Right renal cortex interstitium (tissue), 3 donors: Measurements from ENCODE around the gene TSKU. TPM values are rescaled to one million over a fixed set of nuclear protein-coding genes. Genes with fewer than 3 reads are reported as not detected.
"Not testable (repeated sequence)": the region's sequence is repeated elsewhere in the genome, so short reads cannot be mapped to it uniquely, and the experiment has no call there.

Experiments used
- DNase-seq, 3 donors: peaks; one replicate each; pipeline ENCODE4 v3.0.0-alpha.2; 2013; ENCODE audit warnings: low read depth in 3 of 3, low spot score in 2 of 3
- polyA plus RNA-seq, 3 donors: library from polyadenylated mRNA; unstranded; fragments of 120-200 nt; gene quantifications; one replicate each; pipeline ENCODE4 v1.2.1, GENCODE V29; 2013; ENCODE audit not compliant: insufficient read length in 3 of 3

Gene TSKU
- polyA plus RNA-seq, 3 donors = 21.8 to 23.1 (median 21.9) TPM

GRCh38 chr11:76821396-76821795 lies 38.2 kb downstream of the TSKU start:
- DNase-seq = not testable (repeated sequence)

DNA sequence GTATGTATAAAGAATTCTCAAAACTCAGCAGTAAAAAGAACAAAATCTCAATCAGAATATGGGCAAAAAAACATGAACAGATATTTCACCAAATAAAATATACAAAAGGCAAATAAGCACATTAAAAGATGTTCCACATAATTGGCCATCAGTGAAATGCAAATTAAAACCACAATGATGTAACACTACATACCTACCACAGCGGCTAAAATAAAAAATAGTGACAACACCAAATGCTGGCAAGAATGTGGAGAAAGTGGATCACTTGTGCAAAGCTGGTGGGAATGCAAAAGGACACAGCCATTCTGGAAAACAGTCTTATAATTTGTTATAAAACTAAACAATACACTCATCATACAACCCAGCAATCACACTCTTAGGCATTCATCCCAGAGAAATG lies 39.2 kb downstream of the TSKU start:
- no peak for DNase-seq

GRCh38 chr11:76823481-76824028 lies 40.4 kb downstream of the TSKU start:
- no peak for DNase-seq

DNA sequence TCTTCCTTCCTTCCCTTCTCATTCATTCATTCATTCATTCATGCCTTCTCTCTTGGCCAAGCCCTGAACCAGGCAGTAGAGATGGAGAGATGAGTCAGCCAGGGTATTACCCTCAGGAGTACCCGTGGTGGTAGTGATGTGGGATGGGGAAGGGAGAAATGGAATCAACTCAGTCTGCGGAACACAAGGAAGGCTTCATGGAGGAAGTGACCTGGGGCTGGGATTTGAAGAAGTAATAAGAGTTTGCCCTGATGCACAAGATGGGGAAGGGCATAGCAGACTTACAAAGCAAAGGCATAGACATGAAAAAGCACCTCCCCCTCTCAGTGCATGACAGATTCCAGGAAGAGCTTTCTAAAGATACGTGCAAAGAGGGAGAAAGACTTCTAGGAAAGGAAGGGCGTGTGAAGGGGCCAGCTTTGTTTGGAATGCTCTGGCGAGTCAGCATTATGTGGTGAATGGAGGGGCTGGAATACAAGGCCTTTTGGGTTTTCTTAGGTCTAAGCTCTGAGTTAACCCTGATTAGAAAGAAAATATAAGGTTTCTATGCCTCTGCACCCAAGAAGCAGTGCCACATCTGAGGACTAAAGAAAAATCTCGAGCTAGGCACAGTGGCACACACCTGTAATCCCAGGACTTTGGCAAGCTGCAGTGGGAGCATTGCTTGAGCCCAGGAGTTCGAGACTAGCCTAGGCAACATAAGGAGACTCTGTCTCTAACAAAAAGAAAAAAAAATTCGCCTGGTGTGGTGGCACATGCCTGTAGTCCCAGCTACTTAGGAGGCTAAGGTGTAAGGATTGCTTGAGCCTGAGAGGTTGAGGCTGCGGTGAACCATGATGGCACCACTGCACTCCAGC lies 41.2 kb downstream of the TSKU start:
- no peak for DNase-seq

GRCh38 chr11:76824980-76825725 lies 42.0 kb downstream of the TSKU start:
- no peak for DNase-seq

- no peak for DNase-seq
Observed at GRCh38 chr11:76825726-76826396, 42.7 kb downstream of the TSKU start.

DNA sequence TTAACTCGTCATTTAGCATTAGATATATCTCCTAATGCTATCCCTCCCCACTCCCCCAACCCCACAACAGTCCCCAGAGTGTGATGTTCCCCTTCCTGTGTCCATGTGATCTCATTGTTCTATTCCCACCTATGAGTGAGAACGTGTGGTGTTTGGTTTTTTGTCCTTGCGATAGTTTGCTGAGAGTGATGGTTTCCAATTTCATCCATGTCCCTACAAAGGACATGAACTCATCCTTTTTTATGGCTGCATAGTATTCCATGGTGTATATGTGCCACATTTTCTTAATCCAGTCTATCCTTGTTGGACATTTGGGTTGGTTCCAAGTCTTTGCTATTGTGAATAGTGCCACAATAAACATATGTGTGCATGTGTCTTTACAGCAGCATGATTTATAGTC lies 43.4 kb downstream of the TSKU start:
- DNase-seq = not testable (repeated sequence)

DNA sequence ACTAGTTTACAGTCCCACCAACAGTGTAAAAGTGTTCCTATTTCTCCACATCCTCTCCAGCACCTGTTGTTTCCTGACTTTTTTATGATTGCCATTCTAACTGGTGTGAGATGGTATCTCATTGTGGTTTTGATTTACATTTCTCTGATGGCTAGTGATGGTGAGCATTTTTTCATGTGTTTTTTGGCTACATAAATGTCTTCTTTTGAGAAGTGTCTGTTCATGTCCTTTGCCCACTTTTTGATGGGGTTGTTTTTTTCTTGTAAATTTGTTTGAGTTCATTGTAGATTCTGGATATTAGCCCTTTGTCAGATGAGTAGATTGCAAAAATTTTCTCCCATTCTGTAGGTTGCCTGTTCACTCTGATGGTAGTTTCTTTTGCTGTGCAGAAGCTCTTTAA lies 43.8 kb downstream of the TSKU start:
- not testable (repeated sequence) for DNase-seq

- DNase-seq = no peak
Observed at GRCh38 chr11:76830639-76831327, 47.6 kb downstream of the TSKU start.

DNA sequence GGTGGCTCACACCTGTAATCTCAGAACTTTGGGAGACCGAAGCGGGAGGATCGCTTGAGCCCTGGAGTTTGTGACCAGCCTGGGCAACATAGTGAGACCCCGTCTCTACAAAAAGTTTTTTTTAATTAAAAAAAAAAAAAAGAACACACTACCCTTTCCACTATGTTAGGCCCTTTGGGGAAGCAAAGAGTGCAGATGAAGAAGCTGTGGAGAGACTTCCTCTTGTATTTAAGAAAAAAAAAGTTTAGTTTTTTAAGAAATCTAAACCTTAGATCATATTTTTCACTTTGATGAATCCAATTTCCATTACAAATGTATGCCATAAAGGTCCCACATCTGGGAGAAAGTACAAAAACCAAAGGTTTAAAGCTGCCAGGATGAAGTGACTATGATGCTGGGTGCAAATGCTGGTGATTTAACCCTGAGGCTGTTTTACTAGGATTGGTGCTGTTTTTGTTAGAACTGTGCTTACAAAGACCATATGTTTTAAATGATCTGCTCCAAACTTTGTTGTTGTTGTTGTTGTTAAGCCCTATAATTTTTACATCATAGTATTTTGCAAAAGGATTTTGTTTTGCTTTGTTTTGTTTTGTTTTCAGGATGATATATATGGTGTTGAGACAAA lies 48.6 kb downstream of the TSKU start:
- DNase-seq = no peak

DNA sequence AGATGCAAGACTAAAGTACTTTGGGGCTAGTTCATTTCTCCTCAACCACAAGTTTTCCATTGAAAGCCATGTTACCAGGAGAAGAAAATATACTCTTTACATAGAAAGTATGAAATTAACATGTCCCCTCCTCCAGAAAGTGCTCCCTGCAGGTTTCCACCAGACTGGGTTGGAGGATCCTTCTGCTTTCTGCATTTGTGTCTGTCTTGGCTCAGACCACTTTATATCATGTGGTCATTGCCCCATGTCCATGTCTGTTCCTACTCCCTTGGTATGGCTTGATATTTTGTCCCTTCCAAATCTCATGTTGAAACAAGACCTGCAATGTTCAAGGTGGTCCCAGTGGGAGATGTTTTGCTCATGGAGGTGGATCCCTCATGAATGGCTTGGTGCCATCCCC lies 49.2 kb downstream of the TSKU start:
- no peak for DNase-seq

GRCh38 chr11:76834151-76834550 lies 51.0 kb downstream of the TSKU start:
- DNase-seq = no peak

DNA sequence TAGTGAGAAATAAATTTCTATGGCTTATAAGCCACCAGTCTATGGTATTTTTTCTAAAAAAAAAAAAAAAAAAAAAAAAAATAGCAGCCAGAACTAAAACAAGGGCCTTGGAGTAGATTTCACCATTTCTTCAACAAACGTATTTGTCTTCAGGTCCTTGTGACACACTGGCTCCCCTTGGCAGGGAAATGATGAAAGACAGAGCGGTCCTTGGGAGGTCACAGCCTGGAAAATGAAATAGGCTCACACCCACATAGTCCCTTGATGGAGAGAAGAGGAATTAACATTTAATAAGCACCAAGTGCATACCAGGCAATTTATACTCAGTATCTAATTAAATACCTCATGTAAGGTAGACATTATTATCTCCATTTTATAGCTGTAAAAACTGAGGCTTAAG lies 51.9 kb downstream of the TSKU start:
- no peak for DNase-seq

DNA sequence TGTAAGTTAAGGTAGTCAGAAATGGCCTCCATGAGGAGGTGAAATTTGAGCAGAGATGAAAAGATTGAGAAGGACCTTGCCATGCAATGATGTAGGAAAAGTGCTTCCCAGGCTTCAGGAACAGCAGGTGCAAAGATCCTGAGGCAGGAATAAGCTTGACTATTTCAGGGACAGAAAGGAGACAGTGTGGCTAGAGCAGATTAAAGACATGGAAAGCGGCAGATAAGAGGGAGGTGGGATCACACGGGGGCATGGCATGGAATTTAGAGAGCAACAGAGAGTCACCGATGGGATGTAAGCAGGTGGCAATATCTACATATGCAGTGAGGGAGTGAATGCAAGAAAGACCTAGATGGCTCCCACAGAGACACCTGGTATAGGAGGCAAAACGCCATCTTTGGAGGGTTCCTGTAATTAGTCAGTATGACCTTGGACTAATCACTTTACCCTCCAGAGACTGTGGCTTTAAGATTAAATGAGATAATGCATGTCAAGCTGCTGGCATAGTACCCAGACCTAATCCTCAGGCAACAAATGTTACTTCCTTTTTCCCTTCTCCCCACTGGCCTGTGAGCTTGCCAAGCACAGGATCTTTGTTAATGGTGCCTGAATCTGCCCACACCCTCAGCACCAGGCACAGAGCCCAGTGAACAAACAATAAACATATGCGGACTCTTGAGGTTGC lies 52.9 kb downstream of the TSKU start:
- DNase-seq = no peak

GRCh38 chr11:76836613-76837291 lies 53.6 kb downstream of the TSKU start:
- DNase-seq = no peak

GRCh38 chr11:76837696-76838677 lies 54.8 kb downstream of the TSKU start:
- DNase-seq = no peak

GRCh38 chr11:76838678-76839068 lies 55.5 kb downstream of the TSKU start:
- DNase-seq = no peak

DNA sequence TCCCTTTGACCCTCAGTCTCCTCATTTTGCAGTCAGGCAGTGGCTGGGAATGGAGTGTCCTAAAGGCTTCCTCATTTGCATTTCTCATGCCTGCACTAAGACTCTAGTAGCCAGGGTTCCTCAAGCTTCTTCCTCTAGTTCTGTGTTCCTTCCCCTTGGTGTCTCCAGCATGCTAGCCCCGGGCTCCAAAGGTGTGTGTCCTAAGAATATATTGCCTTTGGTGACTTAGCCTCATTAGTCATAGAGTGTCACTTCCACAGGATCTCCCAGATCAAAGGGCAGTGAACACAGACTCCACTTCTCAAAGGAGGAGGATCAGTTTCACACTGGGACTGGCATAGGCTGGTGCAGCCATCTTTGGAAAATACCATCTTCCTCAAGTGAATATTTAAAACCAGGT lies 56.2 kb downstream of the TSKU start:
- no peak for DNase-seq
